Measurements from ENCODE around the gene SCUBE3.

- TF ChIP-seq TAF1 (IDR thresholded peaks at IDR 0.05; ENCODE audit: low read depth): no peak
- no peak for TF ChIP-seq EGR1 (IDR thresholded peaks at IDR 0.05)
- no peak for TF ChIP-seq RAD21 (IDR thresholded peaks at IDR 0.05; ENCODE audit: low read depth)
- no peak for TF ChIP-seq REST (IDR thresholded peaks at IDR 0.05; ENCODE audit: low read depth)
- no peak for TF ChIP-seq EP300 (IDR thresholded peaks at IDR 0.05; ENCODE audit: borderline replicate concordance)
Observed at GRCh38 chr6:35165630-35166071, 48.1 kb upstream of the SCUBE3 start.
